Kidney epithelial cell (primary cell): Measurements from ENCODE around the gene CEP95. TPM values are rescaled to one million over a fixed set of nuclear protein-coding genes. Genes with fewer than 3 reads are reported as not detected.

Experiments used
- DNase-seq: peaks from one replicate; pipeline ENCODE4 v3.0.0-alpha.2; 2010; ENCODE audit warnings: low read depth
- H3K27me3 ChIP-seq: 2 replicates; pipeline ENCODE4 v1.6.0; 2011; ENCODE audit warnings: low read length; ENCODE audit not compliant: control insufficient read depth, insufficient read depth
- H3K36me3 ChIP-seq: 2 replicates; pipeline ENCODE4 v1.5.1; 2011; ENCODE audit warnings: low read length; ENCODE audit not compliant: control insufficient read depth, insufficient read depth
- H3K4me3 ChIP-seq: 2 replicates; pipeline ENCODE4 v1.5.1; 2011; ENCODE audit warnings: low read depth, mild to moderate bottlenecking, control low read depth, low read length
- CTCF ChIP-seq: IDR thresholded peaks from 2 replicates; pipeline ENCODE4 v1.5.1; 2011; ENCODE audit warnings: mild to moderate bottlenecking, moderate library complexity, low read length, control low read depth, inconsistent platforms; ENCODE audit not compliant: insufficient read depth, poor library complexity, severe bottlenecking
- total RNA-seq: library from RNA; depleted of rRNA; stranded (reverse); fragments of >200 nt; gene quantifications from 2 replicates; pipeline ENCODE4 v1.2.3, GENCODE V29; 2015

The CEP95 gene
- total RNA-seq, 1 donor from 2014 or later = 39.8 TPM

- Histone ChIP-seq H3K4me3 (no peak overlapping the region), H3K27me3 (no peaks in the 10 kb centered on the region), H3K36me3 (peaks cover 3% of the 10 kb centered on the region)
- no peak for TF ChIP-seq CTCF
- no peak for DNase-seq
These were observed 25.6 kb downstream of the CEP95 start for GRCh38 chr17:64532409-64532808.

- H3K27me3 ChIP-seq = no peaks in the 10 kb centered on the region
- peaks cover 3% of the 10 kb centered on the region for H3K36me3 ChIP-seq
- H3K4me3 ChIP-seq = no peak overlapping the region
- no peak for DNase-seq
- TF ChIP-seq CTCF = no peak
These were observed 27.0 kb downstream of the CEP95 start for GRCh38 chr17:64533784-64534183.

- peak; percentile 7 for TF ChIP-seq CTCF
- Histone ChIP-seq H3K4me3 (no peak overlapping the region), H3K36me3 (peaks cover 2% of the 10 kb centered on the region), H3K27me3 (no peaks in the 10 kb centered on the region)
- no peak for DNase-seq
These were observed 27.4 kb downstream of the CEP95 start for GRCh38 chr17:64534187-64534586.

DNA sequence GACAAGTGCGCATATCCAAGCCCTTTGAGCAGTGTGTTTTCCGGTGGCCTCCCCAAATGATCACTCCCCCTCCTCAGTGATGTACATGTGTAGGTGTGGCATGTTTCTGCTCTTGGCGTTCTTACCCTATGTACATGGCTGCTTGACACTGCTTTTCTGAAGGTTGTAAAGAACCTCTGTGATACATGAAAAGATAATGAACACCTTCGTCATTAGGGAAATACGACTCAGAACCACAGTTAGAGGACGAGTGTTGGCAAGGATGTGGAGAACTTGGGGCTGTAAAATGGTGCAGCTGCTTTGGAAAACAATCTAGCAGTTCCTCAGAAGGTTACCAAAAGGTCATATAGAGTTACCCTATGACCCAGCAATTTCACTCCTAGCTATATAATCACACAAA, 28.6 kb downstream of the CEP95 start:
- no peaks in the 10 kb centered on the region for H3K27me3 ChIP-seq
- H3K36me3 ChIP-seq = peaks cover 3% of the 10 kb centered on the region
- no peak for TF ChIP-seq CTCF
- DNase-seq = no peak
- H3K4me3 ChIP-seq = no peak overlapping the region

- DNase-seq = no peak
- Histone ChIP-seq H3K36me3 (peaks cover 3% of the 10 kb centered on the region), H3K4me3 (no peak overlapping the region), H3K27me3 (no peaks in the 10 kb centered on the region)
- TF ChIP-seq CTCF = no peak
These were observed 30.1 kb downstream of the CEP95 start for GRCh38 chr17:64536913-64537312.

- no peaks in the 10 kb centered on the region for H3K27me3 ChIP-seq
- H3K36me3 ChIP-seq = peaks cover 3% of the 10 kb centered on the region
- no peak overlapping the region for H3K4me3 ChIP-seq
- TF ChIP-seq CTCF = no peak
- no peak for DNase-seq
These were observed 30.7 kb downstream of the CEP95 start for GRCh38 chr17:64537488-64537887.
